ENCODE measurements around the gene MADD. TPM values are rescaled to one million over a fixed set of nuclear protein-coding genes. Genes with fewer than 3 reads are reported as not detected.

Gene MADD
- total RNA-seq, 2 experiments from 2014 or later = 161 to 178 TPM

DNA sequence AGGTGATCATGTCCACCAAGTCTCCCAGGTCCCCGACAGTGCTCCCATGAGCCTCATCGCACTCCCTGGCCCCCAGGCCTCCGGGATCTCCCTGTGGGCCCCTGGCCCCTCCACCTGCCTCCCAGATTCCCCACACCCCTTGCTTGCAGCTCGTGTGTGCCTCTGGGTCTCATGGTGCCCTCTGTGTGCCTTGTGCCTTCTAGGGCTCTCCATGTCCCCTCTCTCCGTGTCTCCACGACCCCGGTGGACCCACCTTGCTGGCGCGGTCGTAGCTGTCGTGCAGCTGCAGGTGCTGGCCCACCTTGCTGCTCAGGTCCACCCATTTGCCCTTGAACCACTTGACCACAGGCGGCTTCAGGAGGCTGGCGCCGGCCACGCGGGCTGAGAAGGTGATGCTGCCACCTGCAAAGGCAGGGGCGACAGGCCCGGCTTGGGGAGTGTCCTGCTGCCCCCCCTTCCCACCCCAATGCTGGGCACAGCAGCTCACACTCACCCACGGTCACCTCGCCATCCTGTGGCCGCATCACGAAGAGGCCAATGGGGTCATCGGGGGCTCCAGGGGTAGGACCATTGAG, 79.7 kb downstream of the MADD start:
- no peaks in the 10 kb centered on the region for H3K36me3 ChIP-seq (ENCODE audit: insufficient read depth, low read length)
- TF ChIP-seq, protein P1, sequence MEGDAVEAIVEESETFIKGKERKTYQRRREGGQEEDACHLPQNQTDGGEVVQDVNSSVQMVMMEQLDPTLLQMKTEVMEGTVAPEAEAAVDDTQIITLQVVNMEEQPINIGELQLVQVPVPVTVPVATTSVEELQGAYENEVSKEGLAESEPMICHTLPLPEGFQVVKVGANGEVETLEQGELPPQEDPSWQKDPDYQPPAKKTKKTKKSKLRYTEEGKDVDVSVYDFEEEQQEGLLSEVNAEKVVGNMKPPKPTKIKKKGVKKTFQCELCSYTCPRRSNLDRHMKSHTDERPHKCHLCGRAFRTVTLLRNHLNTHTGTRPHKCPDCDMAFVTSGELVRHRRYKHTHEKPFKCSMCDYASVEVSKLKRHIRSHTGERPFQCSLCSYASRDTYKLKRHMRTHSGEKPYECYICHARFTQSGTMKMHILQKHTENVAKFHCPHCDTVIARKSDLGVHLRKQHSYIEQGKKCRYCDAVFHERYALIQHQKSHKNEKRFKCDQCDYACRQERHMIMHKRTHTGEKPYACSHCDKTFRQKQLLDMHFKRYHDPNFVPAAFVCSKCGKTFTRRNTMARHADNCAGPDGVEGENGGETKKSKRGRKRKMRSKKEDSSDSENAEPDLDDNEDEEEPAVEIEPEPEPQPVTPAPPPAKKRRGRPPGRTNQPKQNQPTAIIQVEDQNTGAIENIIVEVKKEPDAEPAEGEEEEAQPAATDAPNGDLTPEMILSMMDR (IDR thresholded peaks at IDR 0.05) = no peak
- Mint-ChIP-seq H3K27ac (no peak overlapping the region), H3K9me3 (no peaks in the 10 kb centered on the region), H3K36me3 (ENCODE audit: low read depth) (no peaks in the 10 kb centered on the region), H3K4me3 (no peak overlapping the region), H3K4me1 (ENCODE audit: low read depth) (no peaks in the 10 kb centered on the region), H3K27me3 (no peaks in the 10 kb centered on the region)
- no peaks in the 10 kb centered on the region for H3K4me1 ChIP-seq (ENCODE audit: insufficient read depth, low read length)
- no peak overlapping the region for H3K27ac ChIP-seq (ENCODE audit: low read depth in 1 of 2, low read length in 2 of 2)
- intact Hi-C loops (cut with DNase I, micrococcal nuclease) = no loop called here
- DNase-seq (no peak), ATAC-seq (ENCODE audit: poor library complexity) (no peak)
- POLR2A ChIA-PET = no interaction called here
- CTCF ChIA-PET = no interaction called here
- no peaks in the 10 kb centered on the region for H3K9me3 ChIP-seq (ENCODE audit: control insufficient read depth in 1 of 2, insufficient read depth in 1 of 2, low read length in 2 of 2)
- H3K4me3 ChIP-seq (ENCODE audit: low read length) = no peak overlapping the region
- H3K27me3 ChIP-seq (ENCODE audit: control insufficient read depth in 1 of 2, insufficient read depth in 2 of 2, low read length in 2 of 2) = no peaks in the 10 kb centered on the region

DNA sequence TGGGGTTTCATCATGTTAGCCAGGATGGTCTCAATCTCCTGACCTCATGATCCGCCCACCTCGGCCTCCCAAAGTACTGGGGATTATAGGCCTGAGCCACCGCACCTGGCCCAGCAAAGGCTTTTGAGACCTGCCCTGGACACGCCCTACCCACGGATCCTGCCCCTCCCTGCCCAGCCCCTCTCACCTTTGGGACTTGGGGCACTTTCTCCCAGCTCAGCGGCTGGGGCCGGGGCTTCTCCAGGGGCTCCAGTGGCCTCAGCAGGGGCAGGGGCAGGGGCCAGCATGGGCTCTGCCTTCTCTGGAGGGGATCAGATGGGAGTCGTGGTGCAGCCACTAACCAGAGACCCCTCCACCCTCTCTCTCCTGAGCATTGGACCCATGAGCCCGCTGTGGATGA, 80.4 kb downstream of the MADD start:
- intact Hi-C loops (cut with DNase I, micrococcal nuclease) = no loop called here
- Mint-ChIP-seq H3K27me3 (no peaks in the 10 kb centered on the region), H3K4me1 (ENCODE audit: low read depth) (no peaks in the 10 kb centered on the region), H3K27ac (no peak overlapping the region), H3K9me3 (no peaks in the 10 kb centered on the region), H3K36me3 (ENCODE audit: low read depth) (no peaks in the 10 kb centered on the region), H3K4me3 (no peak overlapping the region)
- ATAC-seq (ENCODE audit: poor library complexity) (no peak), DNase-seq (no peak)
- ChIA-PET CTCF (no interaction called here), POLR2A (no interaction called here)
- Histone ChIP-seq H3K27ac (ENCODE audit: low read depth in 1 of 2, low read length in 2 of 2) (no peak overlapping the region), H3K9me3 (ENCODE audit: control insufficient read depth in 1 of 2, insufficient read depth in 1 of 2, low read length in 2 of 2) (no peaks in the 10 kb centered on the region), H3K4me1 (ENCODE audit: insufficient read depth, low read length) (no peaks in the 10 kb centered on the region), H3K27me3 (ENCODE audit: control insufficient read depth in 1 of 2, insufficient read depth in 2 of 2, low read length in 2 of 2) (no peaks in the 10 kb centered on the region), H3K36me3 (ENCODE audit: insufficient read depth, low read length) (no peaks in the 10 kb centered on the region), H3K4me3 (ENCODE audit: low read length) (no peak overlapping the region)
- TF ChIP-seq, protein P1 (IDR thresholded peaks at IDR 0.05) = no peak

DNA sequence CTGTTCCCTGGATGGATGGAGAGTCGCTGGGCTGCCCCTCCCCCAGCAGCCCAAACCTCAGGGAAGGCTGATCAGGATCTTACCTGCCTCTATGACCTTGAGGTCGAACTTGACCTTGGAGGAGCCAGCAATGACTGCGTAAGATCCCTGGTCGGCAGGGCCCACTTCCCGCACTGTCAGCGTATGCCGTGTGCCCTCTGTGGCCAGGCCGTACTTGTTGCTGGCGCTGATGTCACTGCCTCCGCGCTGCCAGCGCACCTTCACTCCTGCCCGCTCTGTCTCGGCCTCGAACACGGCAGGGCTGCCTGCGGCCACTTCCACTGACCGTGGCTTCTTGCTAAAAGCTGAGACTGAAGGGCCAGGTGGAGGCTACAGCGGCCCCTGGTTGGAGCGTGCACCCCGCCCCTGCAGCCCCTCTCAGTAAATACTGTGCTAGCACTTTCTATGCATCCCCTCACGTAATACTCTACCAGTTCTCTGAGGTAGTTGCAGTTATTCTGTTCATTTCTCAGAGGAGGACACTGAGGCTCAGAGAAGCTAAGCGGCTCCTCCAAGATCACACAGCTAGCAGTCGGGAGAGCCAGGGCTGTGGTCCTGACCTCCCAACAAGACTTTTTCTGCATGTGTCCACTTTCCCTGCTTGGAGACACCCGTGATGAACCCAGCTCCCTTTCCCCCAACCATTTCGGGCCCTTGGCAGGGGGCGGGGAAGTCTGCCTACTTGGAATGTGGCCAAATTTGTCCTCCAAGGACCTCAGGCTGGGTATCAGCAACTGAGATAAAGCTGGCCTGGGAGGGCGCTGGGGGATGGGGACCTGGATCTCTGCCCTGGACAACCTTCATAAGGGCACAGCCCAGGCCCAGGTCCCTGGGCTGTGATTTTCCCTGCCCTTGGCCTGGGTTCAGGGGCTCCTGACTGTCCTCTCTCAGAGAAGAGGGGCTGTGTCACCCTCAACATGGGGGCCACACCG, 81.5 kb downstream of the MADD start:
- CTCF ChIA-PET = no interaction called here
- TF ChIP-seq, protein P1 (IDR thresholded peaks at IDR 0.05) = no peak
- Mint-ChIP-seq H3K27me3 (no peaks in the 10 kb centered on the region), H3K36me3 (ENCODE audit: low read depth) (no peaks in the 10 kb centered on the region), H3K9me3 (no peaks in the 10 kb centered on the region), H3K27ac (no peak overlapping the region), H3K4me3 (no peak overlapping the region), H3K4me1 (ENCODE audit: low read depth) (no peaks in the 10 kb centered on the region)
- Histone ChIP-seq H3K27ac (ENCODE audit: low read depth in 1 of 2, low read length in 2 of 2) (no peak overlapping the region), H3K27me3 (ENCODE audit: control insufficient read depth in 1 of 2, insufficient read depth in 2 of 2, low read length in 2 of 2) (no peaks in the 10 kb centered on the region), H3K36me3 (ENCODE audit: insufficient read depth, low read length) (no peaks in the 10 kb centered on the region), H3K9me3 (ENCODE audit: control insufficient read depth in 1 of 2, insufficient read depth in 1 of 2, low read length in 2 of 2) (no peaks in the 10 kb centered on the region), H3K4me3 (ENCODE audit: low read length) (no peak overlapping the region), H3K4me1 (ENCODE audit: insufficient read depth, low read length) (no peaks in the 10 kb centered on the region)
- POLR2A ChIA-PET = no interaction called here
- DNase-seq (no peak), ATAC-seq (ENCODE audit: poor library complexity) (no peak)
- intact Hi-C loops (cut with DNase I, micrococcal nuclease) = no loop called here
